Measurements from ENCODE around the gene ATP4A.
"Not testable (repeated sequence)": the region's sequence is repeated elsewhere in the genome, so short reads cannot be mapped to it uniquely, and the experiment has no call there.

The ATP4A gene

GRCh38 chr19:35563207-35563829 lies at the start of gene ATP4A:
ATP4A (minus strand) TSS chr19:35563658; CDS start chr19:35563629, 29 bp downstream.
- DNase-seq (ENCODE audit: low read depth) = no peak
- TF ChIP-seq CTCF (IDR thresholded peaks at IDR 0.05; ENCODE audit: insufficient read depth, low read depth, low read length, missing control alignments) = no peak
- no peak within 1 kb of the TSS for H3K4me3 ChIP-seq (ENCODE audit: low read depth, low read length)

- TF ChIP-seq CTCF (IDR thresholded peaks at IDR 0.05; ENCODE audit: insufficient read depth, low read depth, low read length, missing control alignments) = no peak
- H3K4me3 ChIP-seq (ENCODE audit: low read depth, low read length) = peak within 1 kb of the TSS; percentile 84
- DNase-seq (ENCODE audit: low read depth) = peak; percentile 97
Measured at GRCh38 chr19:35612559-35613321, 49.3 kb upstream of the ATP4A start, which contains the start of gene HAUS5. HAUS5 (plus strand) TSS chr19:35612735; CDS start chr19:35612795, 60 bp downstream.

- TF ChIP-seq CTCF (IDR thresholded peaks at IDR 0.05; ENCODE audit: insufficient read depth, low read depth, low read length, missing control alignments) = no peak
- no peak for DNase-seq (ENCODE audit: low read depth)
- H3K4me3 ChIP-seq (ENCODE audit: low read depth, low read length) = peak overlapping the region; percentile 84; the same call in 1 of the 2 replicates
Measured at GRCh38 chr19:35612224-35612558, 48.7 kb upstream of the ATP4A start.

GRCh38 chr19:35609851-35610353 lies 46.4 kb upstream of the ATP4A start:
- TF ChIP-seq CTCF (IDR thresholded peaks at IDR 0.05; ENCODE audit: insufficient read depth, low read depth, low read length, missing control alignments) = no peak
- peak; percentile 83 for DNase-seq (ENCODE audit: low read depth)
- H3K4me3 ChIP-seq (ENCODE audit: low read depth, low read length) = 0 out of 2 replicates have a peak overlapping the region, but pooled peaks have one; percentile 6

- H3K4me3 ChIP-seq (ENCODE audit: low read depth, low read length) = no peak overlapping the region
- DNase-seq (ENCODE audit: low read depth) = peak; percentile 66
- TF ChIP-seq CTCF (IDR thresholded peaks at IDR 0.05; ENCODE audit: insufficient read depth, low read depth, low read length, missing control alignments) = no peak
Measured at GRCh38 chr19:35608251-35608650, 44.8 kb upstream of the ATP4A start.

GRCh38 chr19:35607661-35608060 lies 44.2 kb upstream of the ATP4A start:
- H3K4me3 ChIP-seq (ENCODE audit: low read depth, low read length) = no peak overlapping the region
- no peak for DNase-seq (ENCODE audit: low read depth)
- TF ChIP-seq CTCF (IDR thresholded peaks at IDR 0.05; ENCODE audit: insufficient read depth, low read depth, low read length, missing control alignments) = no peak

GRCh38 chr19:35607170-35607569 lies 43.7 kb upstream of the ATP4A start:
- H3K4me3 ChIP-seq (ENCODE audit: low read depth, low read length); DNase-seq (ENCODE audit: low read depth): not testable (repeated sequence)

GRCh38 chr19:35604436-35604835 lies 41.0 kb upstream of the ATP4A start:
- H3K4me3 ChIP-seq (ENCODE audit: low read depth, low read length); DNase-seq (ENCODE audit: low read depth): not testable (repeated sequence)
